Transverse colon (tissue), 3 donors: ENCODE measurements around the gene VAPB.

Source experiments
- POLR2A ChIP-seq: fragments of 450-650 bp; IDR thresholded peaks from one replicate; pipeline ENCODE4 v1.6.1; 2016; ENCODE audit warnings: antibody characterized with exemption, mild to moderate bottlenecking, moderate library complexity
- TF ChIP-seq, protein P1 (sequence below), 5 experiments: fragments of 200-600 bp in 3 of 5; fragments of 450-650 bp in 2 of 5; sonication (generic) in 3 of 5; IDR thresholded peaks; 1 replicate in 2 of 5; 2 replicates in 3 of 5; pipeline ENCODE4 v1.5.1; 2016 to 2017; ENCODE audit warnings: antibody characterized with exemption in 5 of 5, inconsistent platforms in 3 of 5, mild to moderate bottlenecking in 2 of 5, moderate library complexity in 1 of 5

DNA sequence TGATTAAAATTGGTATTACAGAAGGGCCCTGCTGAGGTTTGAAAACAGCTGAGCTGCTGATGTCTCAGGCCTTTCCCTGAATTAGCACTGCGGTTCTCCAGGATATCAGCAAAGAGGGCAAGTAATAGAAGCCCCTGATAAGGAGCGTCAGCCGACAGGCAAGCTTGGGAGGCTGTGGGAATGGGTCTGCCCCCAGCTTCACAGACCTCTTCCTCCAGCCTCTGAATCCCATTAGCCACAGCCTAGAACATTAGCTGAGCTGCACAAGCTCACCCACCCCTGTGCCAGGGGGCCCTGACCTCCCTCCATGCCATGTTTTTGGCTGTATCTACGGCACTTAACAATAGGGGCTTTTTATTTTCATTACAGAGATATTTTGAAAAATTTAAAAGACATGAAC lies 59.9 kb downstream of the VAPB start:
- TF ChIP-seq, protein P1, sequence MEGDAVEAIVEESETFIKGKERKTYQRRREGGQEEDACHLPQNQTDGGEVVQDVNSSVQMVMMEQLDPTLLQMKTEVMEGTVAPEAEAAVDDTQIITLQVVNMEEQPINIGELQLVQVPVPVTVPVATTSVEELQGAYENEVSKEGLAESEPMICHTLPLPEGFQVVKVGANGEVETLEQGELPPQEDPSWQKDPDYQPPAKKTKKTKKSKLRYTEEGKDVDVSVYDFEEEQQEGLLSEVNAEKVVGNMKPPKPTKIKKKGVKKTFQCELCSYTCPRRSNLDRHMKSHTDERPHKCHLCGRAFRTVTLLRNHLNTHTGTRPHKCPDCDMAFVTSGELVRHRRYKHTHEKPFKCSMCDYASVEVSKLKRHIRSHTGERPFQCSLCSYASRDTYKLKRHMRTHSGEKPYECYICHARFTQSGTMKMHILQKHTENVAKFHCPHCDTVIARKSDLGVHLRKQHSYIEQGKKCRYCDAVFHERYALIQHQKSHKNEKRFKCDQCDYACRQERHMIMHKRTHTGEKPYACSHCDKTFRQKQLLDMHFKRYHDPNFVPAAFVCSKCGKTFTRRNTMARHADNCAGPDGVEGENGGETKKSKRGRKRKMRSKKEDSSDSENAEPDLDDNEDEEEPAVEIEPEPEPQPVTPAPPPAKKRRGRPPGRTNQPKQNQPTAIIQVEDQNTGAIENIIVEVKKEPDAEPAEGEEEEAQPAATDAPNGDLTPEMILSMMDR (IDR thresholded peaks at IDR 0.05) = no peak
- TF ChIP-seq POLR2A = no peak
